Measurements from ENCODE around the gene ADAM8.
A peak's percentile ranks its signal among the peaks of the same experiment; 100 is the strongest.

ADAM8 gene

DNA sequence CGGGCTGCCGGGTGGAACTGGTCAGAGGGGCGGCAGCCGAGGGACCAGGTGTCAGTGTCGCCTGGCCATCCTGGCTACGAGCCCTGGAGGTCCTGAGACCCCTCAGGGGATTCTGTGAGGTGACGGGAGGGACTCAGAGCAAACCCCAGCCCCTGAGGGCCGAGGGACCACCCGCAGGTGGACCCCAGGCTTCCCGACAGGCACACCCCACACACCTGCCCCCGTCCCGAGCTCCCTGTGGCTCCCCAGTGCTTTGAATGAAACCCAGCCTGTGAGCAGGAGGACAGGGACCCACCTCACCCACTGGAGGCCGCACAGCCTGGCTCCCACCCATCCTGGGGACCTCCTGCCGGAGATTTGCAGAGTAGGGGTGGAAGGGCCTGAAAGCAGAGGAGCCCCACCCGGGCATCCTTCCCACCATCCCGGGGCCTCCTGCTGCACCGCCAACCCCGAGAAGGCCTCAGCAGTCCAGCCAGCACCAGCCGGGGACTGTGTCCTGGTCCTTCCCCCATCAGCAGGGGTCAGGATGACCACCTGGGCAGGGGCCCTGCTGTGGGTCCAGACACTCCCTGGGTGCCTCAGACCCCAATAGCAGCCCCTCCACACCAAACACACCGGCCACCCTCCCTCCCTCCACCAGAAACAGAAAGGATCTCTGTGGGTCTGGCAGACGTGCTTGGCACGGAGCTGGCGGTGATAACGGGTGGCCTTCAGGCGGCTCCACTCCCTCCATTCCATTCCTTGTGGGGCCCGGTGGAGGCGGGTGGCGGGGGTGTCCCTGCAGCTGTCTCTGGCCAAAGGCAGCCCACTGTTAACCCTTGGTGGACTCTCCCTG is 25.1 kb downstream of the ADAM8 start:
- no peak for FAIRE-seq
- DNase-seq (ENCODE audit: low spot score), result no peak

DNA sequence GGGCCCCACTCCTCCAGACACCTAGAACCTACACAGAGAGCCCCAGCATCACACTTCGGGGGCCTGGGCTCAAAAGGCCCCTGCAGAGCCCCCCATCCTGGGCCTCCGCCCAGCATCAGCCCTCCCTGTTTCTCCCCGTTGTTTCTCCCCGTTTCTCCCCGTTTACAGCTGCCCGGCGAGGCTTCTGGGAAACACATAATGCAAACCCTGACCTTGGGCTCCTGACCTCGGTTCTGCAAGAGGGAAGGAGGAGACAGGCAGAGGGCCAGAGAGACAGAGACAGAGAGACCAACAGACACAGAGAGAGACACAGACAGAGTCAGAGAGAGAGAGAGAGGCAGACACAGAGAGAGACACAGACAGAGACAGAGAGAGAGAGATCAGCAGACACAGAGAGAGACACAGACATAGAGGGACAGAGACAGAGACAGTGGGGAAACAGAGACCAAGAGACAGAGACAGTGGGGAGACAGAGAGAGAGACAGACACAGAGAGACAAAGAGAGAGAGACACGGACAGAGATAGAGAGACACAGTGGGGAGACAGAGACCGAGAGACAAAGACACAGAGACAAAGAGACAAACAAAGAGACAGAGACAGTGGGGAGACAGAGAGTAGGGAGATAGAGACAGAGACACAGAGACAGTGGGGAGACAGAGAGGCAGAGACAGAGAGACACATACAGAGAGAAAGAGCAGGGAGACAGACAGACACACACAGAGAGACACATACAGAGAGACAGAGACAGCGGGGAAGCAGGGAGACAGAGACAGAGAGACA is 26.5 kb downstream of the ADAM8 start:
- DNase-seq (ENCODE audit: low spot score) (no peak), FAIRE-seq (no peak)

GRCh38 chr10:133249094-133249780 is 27.4 kb downstream of the ADAM8 start:
- no peak for DNase-seq (ENCODE audit: low spot score)
- no peak for FAIRE-seq

DNA sequence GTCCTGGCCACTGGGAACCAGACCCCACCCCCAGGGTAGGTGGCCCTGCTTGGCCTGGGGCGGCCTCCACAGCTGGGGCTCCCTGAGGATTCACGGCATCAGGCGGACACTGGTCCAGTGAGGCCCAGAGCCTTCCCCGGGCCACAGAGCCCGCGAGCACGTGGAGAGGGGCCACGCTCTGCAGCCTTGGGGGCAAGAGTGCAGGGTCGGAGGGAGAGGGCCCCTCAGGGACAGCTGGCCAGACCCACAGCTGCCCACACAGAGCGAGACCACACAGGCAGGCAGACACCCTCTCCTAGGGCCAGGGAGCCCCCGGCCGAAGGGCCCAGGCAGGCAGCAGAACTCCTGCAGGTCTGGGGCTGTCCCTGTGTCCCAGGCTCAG is 28.3 kb downstream of the ADAM8 start:
- DNase-seq (ENCODE audit: low spot score) (no peak), FAIRE-seq (no peak)

DNA sequence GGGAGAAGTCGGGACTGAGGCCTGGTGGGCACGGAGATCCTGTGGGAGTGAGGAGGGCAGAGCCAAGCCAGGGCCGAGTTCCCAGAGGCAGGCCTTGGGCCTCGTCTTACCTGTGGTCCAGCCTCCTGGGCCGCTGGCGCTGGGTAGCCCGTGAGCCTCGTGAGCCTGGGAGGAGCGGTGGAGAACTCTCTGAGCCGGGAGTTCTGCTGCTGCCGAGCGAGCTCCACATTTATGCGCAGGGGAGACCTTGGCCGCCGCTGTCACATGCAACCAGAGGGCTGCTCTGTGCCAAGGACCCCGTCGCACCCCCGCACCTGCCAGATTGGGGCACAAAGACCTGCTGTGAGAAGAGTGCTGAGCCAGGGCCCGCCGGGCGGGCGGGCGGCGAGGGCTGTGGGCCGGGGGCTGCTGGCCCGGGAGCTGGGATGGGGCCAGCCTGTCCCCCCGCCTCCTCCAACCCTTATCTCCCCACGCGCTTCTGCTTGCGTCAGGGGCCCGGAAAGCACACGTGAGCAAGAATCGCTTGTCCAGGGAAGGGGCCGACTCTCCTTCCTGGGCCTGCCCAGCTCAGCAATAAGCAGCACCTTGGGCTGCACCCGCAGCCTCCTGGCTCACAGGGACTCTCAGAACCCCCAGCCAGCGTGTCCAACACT is 28.9 kb downstream of the ADAM8 start:
- FAIRE-seq (no peak), DNase-seq (ENCODE audit: low spot score) (no peak)

DNA sequence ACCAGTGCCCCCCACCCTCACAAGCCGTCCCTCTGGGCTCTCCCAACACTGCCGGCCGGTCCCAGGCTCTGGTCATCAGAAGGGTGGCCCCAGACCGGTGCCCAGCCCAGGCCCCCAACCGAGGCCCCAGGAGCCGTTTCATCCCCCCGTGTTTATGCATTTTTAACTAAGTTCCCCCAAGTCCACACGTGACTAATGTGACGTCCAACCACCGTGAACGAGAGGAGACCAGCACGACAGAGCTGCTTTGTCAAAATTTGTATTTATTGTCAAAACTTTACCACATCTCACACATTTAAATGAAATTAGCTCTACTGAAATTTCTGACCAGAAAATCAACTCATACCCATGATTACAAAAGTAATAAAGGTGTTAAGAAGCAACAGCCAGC is 30.4 kb downstream of the ADAM8 start:
- no peak for DNase-seq (ENCODE audit: low spot score)
- FAIRE-seq, result no peak

DNA sequence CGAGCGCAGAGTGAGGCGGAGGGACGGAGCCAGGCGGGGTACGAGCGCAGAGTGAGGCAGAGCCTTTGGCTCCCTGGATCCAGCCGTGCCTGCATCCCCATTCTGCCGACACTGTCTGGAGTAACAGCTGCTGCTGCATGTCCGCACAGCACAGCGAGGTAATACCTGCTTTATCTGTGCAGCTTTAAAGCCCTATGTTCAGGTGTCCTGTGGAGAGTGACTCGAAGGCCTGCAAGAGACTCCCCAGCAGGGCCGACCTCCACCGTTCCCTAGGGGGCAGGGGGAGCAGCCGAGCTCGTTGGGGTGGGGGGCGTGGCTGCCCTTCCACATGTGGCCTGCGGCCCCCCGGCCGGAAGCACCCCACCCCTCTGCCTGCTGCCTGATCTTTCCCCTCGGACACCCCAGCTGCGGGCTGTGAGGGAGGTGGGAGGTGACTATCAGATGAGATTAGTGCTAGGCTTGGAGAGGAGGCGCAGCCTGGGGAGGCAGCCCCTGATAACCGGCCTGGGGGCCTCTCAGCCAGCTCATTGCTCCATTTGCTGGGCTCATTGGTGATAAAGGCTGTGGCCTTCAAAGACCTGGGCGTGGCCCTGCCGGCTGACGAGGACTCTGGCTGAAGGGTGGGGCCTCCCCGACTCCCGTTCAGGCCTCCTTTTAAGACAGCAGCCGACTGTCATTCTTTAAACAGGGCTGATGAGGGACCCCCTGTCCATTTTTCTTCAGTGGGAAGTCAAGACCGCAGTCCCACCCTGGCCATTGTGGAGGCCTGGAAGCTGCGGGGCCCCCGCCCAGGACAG is 31.0 kb downstream of the ADAM8 start:
- DNase-seq (ENCODE audit: low spot score) (no peak), FAIRE-seq (no peak)

DNA sequence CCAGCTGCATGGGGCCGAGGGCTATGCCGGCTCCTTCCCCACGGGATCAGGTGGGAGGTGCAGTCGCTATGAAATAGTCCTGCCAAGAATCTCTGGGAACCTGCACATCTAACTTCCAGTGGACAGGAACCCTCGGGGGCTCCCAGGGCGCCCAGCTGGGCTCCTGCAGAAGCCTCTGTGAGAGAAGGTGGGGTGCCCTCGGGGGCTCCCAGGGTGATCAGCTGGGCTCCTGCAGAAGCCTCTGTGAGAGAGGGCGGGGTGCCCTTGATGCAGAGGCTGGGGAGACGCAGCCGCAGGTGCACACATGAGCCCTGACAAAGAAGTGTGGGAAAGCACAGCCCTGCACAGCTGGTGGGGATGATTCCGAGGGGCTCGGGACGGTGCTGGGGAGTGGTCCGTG is 33.1 kb downstream of the ADAM8 start:
- no peak for FAIRE-seq
- DNase-seq (ENCODE audit: low spot score), result no peak

- no peak for DNase-seq (ENCODE audit: low spot score)
- peak; percentile 94 for FAIRE-seq
Observed at GRCh38 chr10:133242611-133243356, 33.9 kb downstream of the ADAM8 start.

- DNase-seq (ENCODE audit: low spot score) (no peak), FAIRE-seq (no peak)
Observed at GRCh38 chr10:133241501-133242205, 35.0 kb downstream of the ADAM8 start.

- FAIRE-seq, result no peak
Observed at GRCh38 chr10:133239990-133240389, 36.7 kb downstream of the ADAM8 start.

DNA sequence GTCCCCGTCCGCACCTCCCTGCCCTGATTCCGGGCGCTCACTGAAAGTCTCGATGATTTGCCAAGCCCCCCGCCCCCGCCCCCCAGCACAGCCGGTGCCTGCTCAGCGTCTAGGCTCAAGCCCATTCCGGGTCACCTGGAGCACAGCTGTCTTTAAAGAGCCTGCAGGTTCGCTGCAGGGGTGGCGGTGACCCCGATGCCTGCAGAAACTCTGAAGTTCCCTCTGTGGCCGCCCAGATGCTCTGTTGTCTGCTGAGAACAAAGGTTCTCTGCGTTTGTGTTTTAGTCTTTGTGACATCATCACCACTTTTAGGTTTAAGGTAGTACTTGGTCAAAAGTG is 38.2 kb downstream of the ADAM8 start:
- FAIRE-seq, result no peak
- no peak for DNase-seq (ENCODE audit: low spot score)

More at GRCh38 chr10:133239990-133240389, 36.7 kb downstream of the ADAM8 start:
- DNase-seq (ENCODE audit: low spot score), result no peak

- FAIRE-seq (no peak), DNase-seq (ENCODE audit: low spot score) (no peak)
Observed at GRCh38 chr10:133237588-133238465, 38.8 kb downstream of the ADAM8 start, which contains the start of gene VENTX. Gene VENTX, plus strand, starts transcription at chr10:133237855. Its CDS starts 60 bp downstream, at chr10:133237915.

DNA sequence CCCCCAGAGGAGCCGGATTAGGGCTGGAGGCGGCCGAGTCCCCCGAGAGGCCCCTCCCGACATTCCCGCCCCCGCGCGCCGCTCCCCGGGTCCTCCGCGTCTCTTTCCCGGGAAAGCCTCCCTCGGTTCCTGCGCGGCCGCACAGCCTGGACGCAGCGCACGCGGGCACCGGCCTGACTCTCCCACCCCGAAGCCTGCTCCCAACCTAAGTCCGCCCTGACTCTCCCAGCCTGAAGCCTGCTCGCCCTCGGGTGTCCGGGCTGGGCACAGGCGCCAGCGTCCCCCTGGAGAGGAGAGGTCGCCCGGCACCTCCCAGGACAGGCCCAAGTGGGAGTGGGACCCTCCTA is 39.5 kb downstream of the ADAM8 start:
- FAIRE-seq, result no peak
- no peak for DNase-seq (ENCODE audit: low spot score)

- no peak for DNase-seq (ENCODE audit: low spot score)
- no peak for FAIRE-seq
Observed at GRCh38 chr10:133236401-133237240, 40.0 kb downstream of the ADAM8 start.

GRCh38 chr10:133235932-133236331 is 40.7 kb downstream of the ADAM8 start:
- no peak for FAIRE-seq

GRCh38 chr10:133235265-133235855 is 41.3 kb downstream of the ADAM8 start:
- no peak for DNase-seq (ENCODE audit: low spot score)
- no peak for FAIRE-seq

More at GRCh38 chr10:133235932-133236331, 40.7 kb downstream of the ADAM8 start:
- DNase-seq (ENCODE audit: low spot score), result no peak
